Measurements from ENCODE around the gene ZNF682.
"Not testable (repeated sequence)": the region's sequence is repeated elsewhere in the genome, so short reads cannot be mapped to it uniquely, and the experiment has no call there.

The ZNF682 gene

GRCh38 chr19:19964416-19964815 lies 74.9 kb downstream of the ZNF682 start:
- no peaks in the 10 kb centered on the region for H3K79me2 ChIP-seq (ENCODE audit: insufficient read depth, low read length)
- no peaks in the 10 kb centered on the region for H4K20me1 ChIP-seq (ENCODE audit: insufficient read depth, low read length)
- H3K36me3 ChIP-seq (ENCODE audit: insufficient read depth, low read length) = no peaks in the 10 kb centered on the region
- no peaks in the 10 kb centered on the region for H3K4me1 ChIP-seq (ENCODE audit: insufficient read depth, low read length, severe bottlenecking)
- no peak overlapping the region for H3K4me2 ChIP-seq (ENCODE audit: low read length)
- no peak overlapping the region for H3K4me3 ChIP-seq (ENCODE audit: low read depth, low read length, poor library complexity, severe bottlenecking)
- H3K9me2 ChIP-seq (ENCODE audit: low read depth, low read length) = no peaks in the 10 kb centered on the region
- H3K9ac ChIP-seq (ENCODE audit: low read length) = no peak overlapping the region
- H2AFZ ChIP-seq (ENCODE audit: low read length) = no peak overlapping the region
- no peaks in the 10 kb centered on the region for H3F3A ChIP-seq (ENCODE audit: insufficient read depth, low read length)
- no peak for TF ChIP-seq EZH2 (IDR thresholded peaks at IDR 0.05; ENCODE audit: borderline replicate concordance, low read length)
- no peak for TF ChIP-seq CTCF (IDR thresholded peaks at IDR 0.05; ENCODE audit: low read length)
- H3K27ac ChIP-seq (ENCODE audit: low read depth, low read length, poor library complexity, severe bottlenecking) = no peak overlapping the region
- H3K9me3 ChIP-seq (ENCODE audit: low read length) = peaks cover 7% of the 10 kb centered on the region; the same call in 1 of the 2 replicates
- H3K27me3 ChIP-seq (ENCODE audit: insufficient read depth, low read length) = no peaks in the 10 kb centered on the region

GRCh38 chr19:19959151-19959799 lies 80.0 kb downstream of the ZNF682 start:
- Histone ChIP-seq H3K4me3 (ENCODE audit: low read depth, low read length, poor library complexity, severe bottlenecking) (peak overlapping the region; percentile 31), H3K4me2 (ENCODE audit: low read length) (peak overlapping the region; percentile 51; the same call in 1 of the 2 replicates)
- H3K9me2 ChIP-seq (ENCODE audit: low read depth, low read length); H3K9me3 ChIP-seq (ENCODE audit: low read length); H3K27me3 ChIP-seq (ENCODE audit: insufficient read depth, low read length); H3F3A ChIP-seq (ENCODE audit: insufficient read depth, low read length); H3K27ac ChIP-seq (ENCODE audit: low read depth, low read length, poor library complexity, severe bottlenecking); H3K9ac ChIP-seq (ENCODE audit: low read length); H3K79me2 ChIP-seq (ENCODE audit: insufficient read depth, low read length); H4K20me1 ChIP-seq (ENCODE audit: insufficient read depth, low read length); H3K4me1 ChIP-seq (ENCODE audit: insufficient read depth, low read length, severe bottlenecking); H3K36me3 ChIP-seq (ENCODE audit: insufficient read depth, low read length); H2AFZ ChIP-seq (ENCODE audit: low read length): not testable (repeated sequence)
- TF ChIP-seq CTCF (IDR thresholded peaks at IDR 0.05; ENCODE audit: low read length) = peak; percentile 53

- H3K27me3 ChIP-seq (ENCODE audit: insufficient read depth, low read length); H2AFZ ChIP-seq (ENCODE audit: low read length); H4K20me1 ChIP-seq (ENCODE audit: insufficient read depth, low read length); H3K36me3 ChIP-seq (ENCODE audit: insufficient read depth, low read length); H3K27ac ChIP-seq (ENCODE audit: low read depth, low read length, poor library complexity, severe bottlenecking); H3F3A ChIP-seq (ENCODE audit: insufficient read depth, low read length); H3K9me3 ChIP-seq (ENCODE audit: low read length); H3K9ac ChIP-seq (ENCODE audit: low read length); H3K4me1 ChIP-seq (ENCODE audit: insufficient read depth, low read length, severe bottlenecking); H3K4me3 ChIP-seq (ENCODE audit: low read depth, low read length, poor library complexity, severe bottlenecking); H3K79me2 ChIP-seq (ENCODE audit: insufficient read depth, low read length); H3K9me2 ChIP-seq (ENCODE audit: low read depth, low read length); H3K4me2 ChIP-seq (ENCODE audit: low read length): not testable (repeated sequence)
Observed at GRCh38 chr19:19957766-19958165, 81.5 kb downstream of the ZNF682 start.

- Histone ChIP-seq H3K9ac (ENCODE audit: low read length) (no peak overlapping the region), H2AFZ (ENCODE audit: low read length) (no peak overlapping the region), H3K4me2 (ENCODE audit: low read length) (no peak overlapping the region)
Observed at GRCh38 chr19:19956434-19957075, 82.8 kb downstream of the ZNF682 start.

More at GRCh38 chr19:19956434-19957075, 82.8 kb downstream of the ZNF682 start:
- Histone ChIP-seq H3K9me3 (ENCODE audit: low read length) (no peaks in the 10 kb centered on the region), H3K4me3 (ENCODE audit: low read depth, low read length, poor library complexity, severe bottlenecking) (no peak overlapping the region), H4K20me1 (ENCODE audit: insufficient read depth, low read length) (no peaks in the 10 kb centered on the region), H3K27me3 (ENCODE audit: insufficient read depth, low read length) (no peaks in the 10 kb centered on the region), H3K9me2 (ENCODE audit: low read depth, low read length) (no peaks in the 10 kb centered on the region), H3K4me1 (ENCODE audit: insufficient read depth, low read length, severe bottlenecking) (no peaks in the 10 kb centered on the region), H3F3A (ENCODE audit: insufficient read depth, low read length) (no peaks in the 10 kb centered on the region), H3K27ac (ENCODE audit: low read depth, low read length, poor library complexity, severe bottlenecking) (no peak overlapping the region), H3K79me2 (ENCODE audit: insufficient read depth, low read length) (no peaks in the 10 kb centered on the region), H3K36me3 (ENCODE audit: insufficient read depth, low read length) (no peaks in the 10 kb centered on the region)
- no peak for TF ChIP-seq EZH2 (IDR thresholded peaks at IDR 0.05; ENCODE audit: borderline replicate concordance, low read length)
- no peak for TF ChIP-seq CTCF (IDR thresholded peaks at IDR 0.05; ENCODE audit: low read length)
